NCI-H2227 treated with DMSO at 0.1 percent for 48 hours (cell line): Measurements from ENCODE around the gene PSMD5.
A peak's percentile ranks its signal among the peaks of the same experiment; 100 is the strongest.

Source experiments
- DNase-seq: peaks from one replicate; lab custom pipeline; 2025; lab: John Stamatoyannopoulos, UW

The PSMD5 gene

DNA sequence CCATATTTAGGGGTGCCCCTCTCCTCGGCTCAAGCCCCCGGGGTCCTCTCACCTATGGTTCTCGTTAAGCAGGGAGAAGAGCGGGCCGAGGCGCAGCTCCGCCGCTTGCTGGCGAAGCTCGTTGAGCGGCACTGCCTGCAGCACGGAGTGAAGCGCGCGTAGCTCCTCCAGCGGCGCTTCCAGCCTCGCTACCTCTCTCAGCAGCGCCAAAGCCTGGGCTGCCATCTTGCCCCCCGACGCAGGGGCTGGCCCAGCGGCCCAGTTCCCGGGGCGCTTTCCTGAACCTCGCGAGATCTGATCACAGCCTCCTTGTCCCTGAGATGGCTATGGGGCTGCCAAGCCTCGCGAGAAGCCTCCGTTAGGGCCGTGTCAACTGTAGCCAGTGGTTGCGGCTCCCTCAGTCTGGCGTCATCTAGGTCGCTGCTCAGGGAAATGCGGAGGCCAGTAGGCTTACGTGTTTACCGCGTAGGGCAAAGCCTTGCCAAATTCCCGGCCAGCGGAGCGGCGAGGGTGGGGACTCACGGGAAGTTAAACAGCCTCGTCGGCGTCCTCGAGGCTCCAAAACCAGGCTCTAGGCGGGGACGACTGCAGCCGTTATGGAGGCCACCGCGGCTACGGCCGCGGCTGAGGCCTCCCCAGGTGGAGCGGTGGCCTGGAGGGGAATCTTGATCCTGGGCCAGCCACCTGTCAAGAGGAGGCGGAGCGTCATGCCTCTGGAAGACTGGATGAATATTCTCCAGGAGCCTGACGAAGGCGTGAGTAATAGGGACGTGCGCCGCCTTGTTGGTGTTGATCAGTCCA lies at the start of gene PSMD5:
Gene PSMD5, minus strand, starts transcription at position 238 of the 801 bp plus-strand sequence. Its CDS starts 13 bp downstream, at position 225.
- DNase-seq = peak; percentile 90

DNA sequence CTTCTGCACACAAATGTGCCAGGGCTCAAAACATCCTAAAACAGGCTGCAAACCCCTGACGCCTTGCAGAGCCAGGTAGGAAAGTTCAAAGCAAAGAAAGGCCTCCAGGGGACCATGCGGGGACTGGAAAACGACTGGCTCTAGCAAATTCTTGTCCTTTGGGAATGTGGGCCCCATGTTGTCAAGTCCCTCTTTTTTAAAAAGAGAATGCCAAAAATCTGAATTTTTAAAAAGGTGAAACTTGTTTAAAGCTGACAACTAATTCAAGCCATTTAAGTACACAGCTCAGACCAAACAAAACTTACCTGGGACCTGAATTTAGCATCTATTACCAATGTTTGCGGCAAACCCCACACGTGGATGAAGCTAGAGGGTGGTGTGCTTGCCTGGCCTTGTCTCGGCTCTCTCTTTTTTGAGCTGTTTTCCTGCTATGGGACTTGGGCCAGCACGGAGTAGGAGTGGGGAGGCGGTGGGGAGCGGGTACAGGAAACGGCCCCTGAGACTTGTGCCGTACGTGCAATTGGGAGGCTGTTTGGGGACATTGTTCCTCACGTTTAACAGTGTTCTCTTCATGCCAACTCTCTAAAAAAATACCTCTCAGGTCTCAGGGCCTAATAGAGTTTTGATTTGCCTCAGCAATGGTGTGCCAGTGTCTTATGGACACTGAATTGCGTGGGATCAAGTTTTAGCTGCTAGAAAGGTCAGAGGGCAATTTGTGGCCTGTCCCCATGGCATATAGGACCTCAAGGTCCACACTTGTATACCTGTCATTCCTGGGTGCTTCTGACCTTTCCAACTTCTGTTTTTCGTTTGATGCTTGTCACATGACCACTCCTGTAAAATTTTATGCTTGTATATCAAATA lies 49.4 kb upstream of the PSMD5 start:
- DNase-seq = no peak

DNA sequence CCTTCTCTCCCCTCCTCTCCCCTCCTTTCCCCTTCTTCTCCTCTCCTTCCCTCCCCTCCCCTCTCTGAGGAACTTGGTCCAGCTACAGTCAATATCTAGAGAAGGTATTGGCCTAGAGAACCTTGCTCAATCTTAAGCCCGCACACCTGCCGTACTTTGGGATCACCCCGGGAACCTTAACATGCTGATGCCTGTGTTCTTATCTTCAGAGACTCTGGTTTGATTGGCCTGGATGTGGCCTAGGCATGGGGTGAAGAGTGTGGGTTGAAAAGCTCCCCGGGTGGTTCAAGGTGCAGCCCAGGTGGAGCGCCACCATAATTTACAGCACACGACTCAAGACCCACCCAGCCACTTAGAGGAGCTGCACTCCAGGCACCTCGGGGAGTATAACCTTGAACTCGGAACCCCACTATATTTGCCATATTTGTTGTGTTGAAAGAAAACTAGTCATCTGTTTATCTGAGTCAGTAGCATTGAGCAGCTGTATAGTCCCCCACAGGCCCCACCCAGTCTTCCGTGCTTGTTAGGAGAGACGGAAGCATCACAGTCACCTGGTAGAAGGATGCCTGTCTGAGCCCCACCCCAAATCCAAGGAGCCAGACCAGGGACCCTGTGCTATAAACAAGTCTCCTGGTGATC lies 48.6 kb upstream of the PSMD5 start:
- DNase-seq = no peak

DNA sequence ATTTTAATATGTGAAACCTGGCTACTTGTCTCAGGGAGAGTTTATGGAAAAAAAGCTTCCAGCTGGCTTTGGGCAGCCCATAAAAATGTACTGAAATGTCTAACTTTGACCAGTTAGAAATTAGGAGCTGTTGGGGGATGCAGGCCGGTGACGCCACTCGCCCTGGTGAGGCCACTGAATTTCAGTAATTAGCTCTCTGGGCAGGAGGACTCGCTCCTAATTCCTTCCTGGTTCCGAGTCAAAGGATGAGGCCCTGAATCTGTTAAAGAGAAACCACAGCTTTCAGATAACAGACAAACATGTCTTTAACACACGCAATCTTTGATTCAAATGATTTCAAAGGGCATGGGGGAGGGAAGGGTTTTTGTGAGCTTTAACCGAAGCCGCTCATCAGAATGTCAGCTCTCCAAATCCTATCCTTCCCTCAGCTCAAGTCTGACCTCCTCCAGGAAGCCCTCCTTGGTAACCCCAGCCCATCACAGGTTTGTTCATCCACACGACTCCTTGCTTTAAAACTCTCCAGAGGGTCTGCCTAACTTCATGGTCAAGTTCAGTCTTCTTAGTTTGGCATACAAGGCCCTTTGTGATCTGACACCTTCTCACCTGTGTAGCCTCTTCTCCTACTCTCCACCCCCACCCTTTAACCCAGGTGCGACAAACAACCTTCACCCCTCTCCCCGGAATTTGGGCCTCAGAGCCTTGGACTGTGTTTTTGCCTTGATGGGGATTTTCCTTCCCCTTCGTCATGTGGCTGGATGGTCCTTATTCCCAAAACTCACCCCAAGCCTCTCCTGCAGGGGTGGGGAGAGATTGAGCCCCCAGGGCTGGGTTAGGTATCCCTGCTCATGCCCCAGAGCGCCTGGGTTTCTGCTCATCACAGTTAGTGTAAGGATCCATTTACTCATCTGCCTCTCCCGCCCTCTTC lies 47.9 kb upstream of the PSMD5 start:
- no peak for DNase-seq

DNA sequence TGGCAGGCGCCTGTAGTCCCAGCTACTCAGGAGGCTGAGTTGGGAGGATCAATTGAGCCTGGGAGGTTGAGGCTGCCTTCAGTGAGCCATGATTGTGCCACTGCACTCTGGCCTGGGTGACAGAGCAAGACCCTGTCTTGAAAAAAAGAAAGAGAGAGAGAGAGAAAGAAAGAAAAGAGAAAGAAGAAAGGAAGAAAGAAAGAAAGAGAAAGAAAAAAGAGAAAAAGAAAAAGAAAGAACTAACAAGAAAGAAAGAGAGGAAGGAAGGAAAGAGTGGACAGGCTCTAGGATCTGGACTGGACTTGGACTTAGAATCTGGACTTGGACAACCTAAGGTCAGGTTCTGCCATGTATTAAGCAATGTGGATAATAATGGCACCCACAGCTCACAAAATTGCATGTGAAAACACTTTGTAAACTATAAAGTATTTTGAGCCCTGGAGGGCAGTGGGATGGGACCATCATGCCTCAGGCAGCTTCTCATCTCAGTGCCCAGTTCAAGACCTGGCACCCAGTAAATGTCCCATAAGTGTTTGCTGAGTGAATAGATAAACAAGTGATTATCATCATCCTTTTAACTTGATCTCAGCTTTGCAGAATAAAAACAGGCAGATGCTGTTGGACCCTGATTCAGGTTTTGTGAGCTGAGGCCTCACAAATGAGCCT lies 47.0 kb upstream of the PSMD5 start:
- no peak for DNase-seq

DNA sequence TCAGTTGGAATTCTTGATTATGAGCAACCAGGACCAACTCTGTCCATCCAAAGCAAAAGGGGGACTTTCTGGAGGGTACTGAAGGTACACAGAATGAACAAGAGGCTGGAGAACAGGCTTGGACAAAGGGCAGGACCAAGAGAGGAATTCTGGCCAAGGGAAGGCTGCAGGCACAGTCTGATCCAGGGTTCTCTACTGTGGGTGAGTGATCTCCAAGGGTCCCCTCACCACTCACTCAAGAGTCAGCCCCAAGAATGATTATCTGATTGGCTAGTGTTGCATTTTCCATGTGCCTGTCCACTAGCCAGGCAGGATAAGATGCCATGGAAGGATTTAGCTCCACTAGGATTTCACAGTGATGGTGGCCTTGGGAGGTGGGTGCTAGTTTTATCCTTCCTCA lies 45.9 kb upstream of the PSMD5 start:
- no peak for DNase-seq

DNA sequence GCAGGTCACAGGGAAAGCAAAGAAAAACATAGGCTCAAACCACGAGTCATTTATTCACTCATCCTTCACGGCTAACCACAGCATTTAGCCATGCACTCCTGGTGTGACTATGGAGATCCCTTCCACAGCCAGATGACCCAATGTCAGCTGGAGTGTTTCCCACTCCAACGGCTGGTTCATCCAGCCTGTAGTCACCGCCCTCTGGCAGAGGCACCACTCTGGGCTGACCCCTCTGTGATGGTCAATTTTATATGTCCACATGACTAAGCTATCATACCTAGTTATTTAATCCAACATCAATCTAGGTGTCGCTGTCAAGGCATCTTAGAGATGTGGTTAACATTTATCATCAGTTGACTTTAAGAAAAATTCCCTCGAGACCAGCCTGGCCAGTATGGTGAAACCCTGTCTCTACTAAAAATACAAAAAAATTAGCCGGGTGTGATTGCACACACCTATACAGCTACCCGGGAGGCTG lies 43.8 kb upstream of the PSMD5 start:
- no peak for DNase-seq

DNA sequence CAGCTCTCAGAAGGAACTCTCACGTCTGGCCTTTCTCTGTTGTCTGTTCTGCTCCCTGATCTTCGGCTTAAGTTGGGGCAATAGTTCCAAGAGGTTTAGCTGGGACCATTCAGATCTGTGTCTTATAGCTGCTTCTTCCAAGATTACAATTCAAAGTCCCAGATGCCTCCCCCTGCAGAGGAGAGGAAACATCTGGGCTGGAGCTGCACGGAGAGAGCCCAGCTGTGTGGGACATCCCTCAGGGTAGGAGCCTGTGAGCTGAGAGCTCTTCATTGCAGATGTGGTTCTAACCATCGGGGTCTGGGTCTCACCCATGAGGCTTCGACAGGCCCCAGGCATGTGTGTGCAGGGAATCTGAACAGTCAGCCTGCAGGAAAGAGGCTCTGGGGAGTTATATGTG lies 43.2 kb upstream of the PSMD5 start:
- no peak for DNase-seq

DNA sequence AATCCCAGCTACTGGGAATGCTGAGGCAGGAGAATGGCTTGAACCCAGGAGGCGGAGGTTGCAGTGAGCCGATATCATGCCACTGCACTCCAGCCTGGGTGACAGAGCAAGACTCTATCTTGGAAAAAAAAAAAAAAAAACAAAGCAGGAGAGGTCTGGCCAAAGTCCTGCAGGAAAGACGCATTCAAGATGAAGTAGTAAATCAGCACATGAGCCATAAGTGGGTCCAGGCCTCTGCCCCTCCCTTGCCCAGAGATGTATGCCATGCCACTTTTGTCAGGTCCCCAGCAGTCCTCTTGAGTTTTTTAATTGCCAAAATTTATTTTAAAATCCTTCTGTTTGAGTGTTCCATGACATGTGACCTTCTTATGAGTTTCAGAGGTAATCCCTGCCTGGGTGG lies 42.7 kb upstream of the PSMD5 start:
- no peak for DNase-seq

DNA sequence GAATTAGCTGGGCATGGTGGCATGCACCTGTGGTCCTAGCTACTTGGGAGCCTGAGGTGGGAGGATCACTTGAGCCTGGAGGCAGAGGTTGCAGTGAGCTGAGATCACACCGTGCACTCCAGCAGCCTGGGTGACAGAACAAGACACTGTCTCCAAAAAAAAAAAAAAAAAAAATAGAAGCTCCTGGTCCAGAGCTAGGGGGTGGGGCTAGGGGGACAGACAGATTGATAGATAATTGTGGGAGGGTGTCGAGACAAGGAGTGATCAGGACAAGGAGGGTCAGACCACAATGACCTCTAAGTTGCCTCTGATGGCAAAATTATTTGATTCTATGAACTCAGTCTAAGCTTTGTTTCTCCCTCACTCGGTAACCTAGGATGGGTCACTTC lies 40.9 kb upstream of the PSMD5 start:
- DNase-seq = no peak

DNA sequence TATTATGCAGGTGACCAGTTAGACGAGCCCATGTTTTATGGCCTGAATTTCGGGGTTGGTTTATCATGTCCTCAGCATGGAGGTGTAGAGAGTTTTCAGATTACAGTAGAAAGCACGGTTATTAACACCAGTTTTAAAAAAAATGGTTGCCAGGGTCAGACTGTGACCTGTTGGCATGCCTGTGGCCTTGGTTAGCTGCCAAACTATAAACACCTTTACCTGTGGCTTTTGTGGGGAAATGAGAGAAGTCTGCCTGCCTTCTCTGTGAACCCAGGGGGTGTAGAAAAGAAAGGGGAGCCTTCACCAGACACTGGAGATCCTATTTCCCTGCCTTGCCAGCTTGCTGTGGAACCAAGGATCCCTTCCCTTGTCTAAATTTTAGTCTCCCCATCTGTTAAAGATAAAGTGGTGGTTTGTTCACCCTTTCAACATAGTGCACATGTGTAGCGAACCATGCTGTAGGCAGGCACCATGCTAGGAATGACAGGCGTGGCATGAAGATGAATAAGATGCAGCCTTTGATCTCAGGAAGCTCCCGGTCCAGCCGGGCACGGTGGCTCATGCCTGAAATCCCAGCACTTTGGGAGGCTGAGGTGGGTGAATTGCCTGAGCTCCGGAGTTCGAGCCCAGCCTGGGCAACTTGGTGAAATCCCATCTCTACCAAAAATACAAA lies 40.3 kb upstream of the PSMD5 start:
- no peak for DNase-seq

DNA sequence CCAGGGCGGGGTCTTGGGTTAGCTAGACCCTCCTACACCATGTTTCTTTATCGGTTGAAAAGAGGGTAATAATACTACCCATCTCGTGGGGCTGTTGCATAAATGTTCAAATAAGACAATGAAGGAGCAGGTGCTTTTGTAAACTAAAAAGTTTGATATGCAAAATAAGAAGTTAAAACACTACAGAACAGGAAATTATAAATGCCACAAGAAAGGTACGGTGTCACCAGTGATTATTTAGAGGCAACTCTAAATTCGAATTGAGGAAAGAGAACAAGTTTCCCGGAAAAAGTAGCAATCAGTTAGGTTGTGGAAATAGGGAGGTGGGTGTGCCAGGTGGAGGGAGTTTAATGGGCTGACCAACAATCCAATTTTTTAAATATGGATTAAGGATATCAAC lies 36.7 kb upstream of the PSMD5 start:
- DNase-seq = no peak

DNA sequence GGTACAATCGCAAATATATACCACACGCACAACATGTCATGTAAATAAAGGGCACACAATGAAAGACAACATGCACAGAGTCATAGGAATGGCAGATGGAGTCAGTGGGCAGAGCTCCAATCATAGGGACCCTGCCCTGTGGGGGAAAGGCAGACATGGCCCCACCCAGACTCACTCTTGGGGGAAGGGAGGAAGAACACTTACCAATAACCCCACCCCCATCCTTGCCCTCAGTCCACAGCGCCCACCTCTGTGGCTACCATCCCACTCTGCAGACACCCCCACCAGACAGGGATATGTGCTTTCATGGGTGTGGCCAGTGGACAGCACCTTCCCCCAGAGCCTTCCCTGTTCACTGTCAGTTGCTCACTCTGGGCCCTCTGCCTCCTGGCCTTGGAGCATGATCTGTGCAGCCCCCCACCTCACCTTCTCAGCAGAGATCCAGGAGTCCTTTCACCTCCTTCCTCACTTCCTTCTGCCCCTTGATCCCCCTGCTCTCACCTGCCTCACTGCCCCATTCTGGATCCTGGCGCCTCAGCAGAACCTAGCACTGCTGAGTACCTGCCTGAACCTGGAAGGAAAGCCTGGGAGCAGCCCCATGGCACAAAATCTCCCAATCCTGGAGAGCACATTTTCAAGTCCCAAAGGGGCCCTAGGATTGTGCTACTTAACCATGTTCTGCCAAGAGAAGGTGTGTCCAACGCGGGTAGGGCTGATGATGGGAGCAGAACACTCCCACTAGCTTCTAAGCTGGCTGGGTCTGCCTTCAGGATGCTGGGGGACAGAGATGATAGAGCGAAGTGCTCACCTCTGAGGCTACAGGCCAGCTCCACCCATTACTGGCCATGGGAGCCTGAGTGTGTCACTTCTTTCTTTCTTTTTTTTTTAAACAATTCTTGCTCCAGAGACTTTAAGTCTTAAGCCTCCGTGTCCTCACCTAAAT lies 35.7 kb upstream of the PSMD5 start:
- peak; percentile 16 for DNase-seq

DNA sequence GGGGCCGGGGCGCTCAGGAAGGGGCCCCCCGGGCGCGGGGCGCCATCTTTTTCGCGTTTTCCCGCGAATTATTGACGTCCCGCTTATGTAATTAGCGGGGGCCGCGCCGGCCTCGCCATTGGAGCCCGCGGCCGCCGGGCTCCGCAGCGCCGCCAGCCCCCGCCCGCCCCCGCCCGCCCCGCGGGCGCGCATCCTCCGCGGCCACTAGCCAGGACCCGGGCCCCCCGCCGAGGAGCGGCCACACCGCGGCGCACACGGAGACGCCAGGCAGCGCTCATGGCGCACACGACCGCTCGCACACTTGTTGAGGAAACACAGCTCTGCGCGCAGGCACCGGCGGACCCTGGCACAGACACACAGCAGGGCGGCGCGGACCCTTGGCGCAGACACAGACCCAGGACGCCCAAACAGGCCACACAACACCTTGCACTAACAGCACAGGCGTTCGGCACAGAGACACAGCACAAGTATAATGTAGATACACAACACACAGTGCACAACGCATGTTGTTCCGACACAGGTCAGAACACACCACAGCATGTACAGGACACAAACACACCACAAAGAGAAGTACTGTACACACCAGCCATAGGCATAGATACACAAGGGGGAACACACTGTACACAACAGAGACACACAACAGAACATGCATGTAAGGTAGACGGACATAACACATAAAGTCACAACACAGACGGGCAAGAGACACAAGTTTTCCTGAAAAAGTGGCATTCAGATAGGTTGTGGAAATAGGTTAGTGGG lies 34.7 kb upstream of the PSMD5 start:
- DNase-seq = peak; percentile 60

DNA sequence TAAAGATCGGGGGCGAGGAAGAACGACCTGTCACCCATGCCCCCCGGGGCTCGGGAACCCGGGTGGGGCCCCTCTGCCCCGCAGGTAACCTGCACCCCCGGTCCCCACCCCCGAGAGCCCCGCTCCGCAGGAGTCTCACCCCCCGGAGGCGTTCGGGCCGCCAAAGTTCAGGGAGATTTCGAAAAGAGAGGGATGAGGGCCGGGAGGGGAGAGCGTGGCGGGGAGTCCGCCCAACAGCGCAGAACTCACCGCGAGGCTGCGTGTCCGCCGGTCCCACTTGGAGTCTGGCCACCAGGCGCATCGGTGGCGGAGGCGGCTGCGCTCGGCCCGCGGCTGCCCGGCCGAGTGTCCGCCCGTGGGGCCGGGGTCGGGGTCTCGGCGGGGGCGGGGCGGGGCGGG lies 34.1 kb upstream of the PSMD5 start, which contains the start of gene PHF19:
Gene PHF19, minus strand, starts transcription at position 347 of the 399 bp plus-strand sequence. CDS start 2,447 bp downstream, outside the sequence.
- no peak for DNase-seq

DNA sequence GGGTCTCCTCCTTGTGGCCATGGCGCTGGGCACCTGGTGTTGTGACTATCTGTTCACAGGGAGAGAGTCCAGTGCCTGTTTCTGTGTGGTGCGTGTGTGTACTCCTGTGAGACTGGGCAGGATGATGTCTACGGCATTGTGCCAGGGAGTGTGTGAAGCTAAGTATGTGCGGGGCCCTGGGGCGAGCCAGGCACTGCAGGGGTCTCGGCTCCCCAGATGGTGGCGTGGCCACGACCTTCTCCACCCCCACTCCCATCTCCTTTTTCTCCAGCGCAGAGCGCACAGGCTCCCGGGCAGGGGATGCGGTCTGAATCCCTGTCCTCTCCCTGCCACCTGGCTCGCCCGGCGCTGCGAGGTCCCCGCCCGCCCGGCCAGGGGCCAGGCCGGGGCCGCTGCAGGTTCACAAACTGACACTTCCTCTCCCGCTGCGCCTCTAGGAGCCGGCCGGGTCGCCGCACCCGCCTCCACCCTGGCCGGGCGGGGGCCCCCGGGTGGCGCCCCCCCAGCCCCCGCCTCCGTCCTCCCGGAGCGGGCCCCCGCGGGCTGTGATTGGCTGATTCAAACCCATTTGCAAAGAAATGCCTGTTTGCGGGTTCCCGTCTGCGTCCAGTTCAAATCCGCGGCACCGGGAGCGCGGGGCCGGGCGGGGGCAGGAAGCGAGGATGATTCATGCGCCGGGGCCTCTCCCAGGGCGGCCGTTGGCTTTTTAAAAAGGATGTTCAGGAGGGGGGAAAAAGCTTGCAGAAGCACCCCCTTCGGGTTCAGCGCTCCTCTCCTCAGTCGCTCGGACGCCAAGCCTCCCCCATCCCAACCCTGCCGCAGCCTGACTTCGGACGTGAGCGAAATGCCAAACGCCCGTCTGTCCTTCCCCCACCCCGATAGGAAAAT lies 33.5 kb upstream of the PSMD5 start:
- peak; percentile 44 for DNase-seq

DNA sequence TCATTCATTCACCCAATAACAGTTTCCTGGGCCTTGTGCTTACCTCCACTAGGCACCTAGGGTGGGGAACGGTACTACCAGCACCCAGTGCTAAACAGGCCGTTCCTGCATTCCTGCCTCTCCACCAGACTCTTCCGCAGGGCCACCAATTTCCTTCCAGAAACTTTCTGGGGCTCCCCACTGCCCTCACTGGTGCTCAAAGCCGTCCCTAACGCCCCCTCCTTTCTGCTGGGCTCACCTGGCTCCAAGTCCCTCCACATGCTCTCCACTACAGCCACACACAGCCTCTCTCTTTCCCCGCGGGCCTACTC lies 32.9 kb upstream of the PSMD5 start:
- DNase-seq = no peak

DNA sequence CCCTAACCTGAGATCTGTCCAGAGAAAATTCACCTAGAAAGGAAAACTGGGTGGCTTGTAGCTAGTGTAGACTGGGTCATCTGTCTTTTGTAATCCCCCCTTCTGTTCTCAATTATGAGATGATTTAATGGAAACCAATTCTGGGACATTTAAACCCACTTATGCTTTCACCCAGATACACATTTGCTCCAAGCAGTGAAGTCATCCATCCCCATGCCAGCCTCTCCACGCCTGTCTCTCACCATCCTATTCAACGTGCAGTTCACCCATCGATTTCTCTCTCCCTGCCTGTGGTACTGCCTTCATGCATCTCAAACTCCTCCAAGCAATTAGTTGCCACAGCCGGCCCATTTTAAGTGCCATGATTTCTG lies 32.5 kb upstream of the PSMD5 start:
- no peak for DNase-seq
